ENCODE measurements around the gene SLC36A4. TPM values are rescaled to one million over a fixed set of nuclear protein-coding genes. Genes with fewer than 3 reads are reported as not detected.
A peak's percentile ranks its signal among the peaks of the same experiment; 100 is the strongest.
"Not testable (repeated sequence)": the region's sequence is repeated elsewhere in the genome, so short reads cannot be mapped to it uniquely, and the experiment has no call there.

The SLC36A4 gene
- 10 to 100 TPM in 1 of 2 donors, 1 to 10 TPM in 1; 9.5 to 15.1 TPM for total RNA-seq

- Histone ChIP-seq H3K27ac (peak within 1 kb of the TSS; percentile 92), H3K27me3 (no peaks in the 10 kb centered on the region), H3K4me3 (peak within 1 kb of the TSS; percentile 91), H3K9ac (ENCODE audit: low read depth in 2 of 2, low read length in 2 of 2) (peak within 1 kb of the TSS; percentile 7 to 89), H3K36me3 (no peaks in the 10 kb centered on the region), H3K4me1 (no peaks in the 10 kb centered on the region), H3K9me3 (no peaks in the 10 kb centered on the region)
- intact Hi-C loops (cut with DNase I): no loop called here
- TF ChIP-seq, protein P1, sequence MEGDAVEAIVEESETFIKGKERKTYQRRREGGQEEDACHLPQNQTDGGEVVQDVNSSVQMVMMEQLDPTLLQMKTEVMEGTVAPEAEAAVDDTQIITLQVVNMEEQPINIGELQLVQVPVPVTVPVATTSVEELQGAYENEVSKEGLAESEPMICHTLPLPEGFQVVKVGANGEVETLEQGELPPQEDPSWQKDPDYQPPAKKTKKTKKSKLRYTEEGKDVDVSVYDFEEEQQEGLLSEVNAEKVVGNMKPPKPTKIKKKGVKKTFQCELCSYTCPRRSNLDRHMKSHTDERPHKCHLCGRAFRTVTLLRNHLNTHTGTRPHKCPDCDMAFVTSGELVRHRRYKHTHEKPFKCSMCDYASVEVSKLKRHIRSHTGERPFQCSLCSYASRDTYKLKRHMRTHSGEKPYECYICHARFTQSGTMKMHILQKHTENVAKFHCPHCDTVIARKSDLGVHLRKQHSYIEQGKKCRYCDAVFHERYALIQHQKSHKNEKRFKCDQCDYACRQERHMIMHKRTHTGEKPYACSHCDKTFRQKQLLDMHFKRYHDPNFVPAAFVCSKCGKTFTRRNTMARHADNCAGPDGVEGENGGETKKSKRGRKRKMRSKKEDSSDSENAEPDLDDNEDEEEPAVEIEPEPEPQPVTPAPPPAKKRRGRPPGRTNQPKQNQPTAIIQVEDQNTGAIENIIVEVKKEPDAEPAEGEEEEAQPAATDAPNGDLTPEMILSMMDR (IDR thresholded peaks at IDR 0.05): no peak
- DNase-seq: peak; percentile 93
Observed at GRCh38 chr11:93197380-93198214, at the start of gene SLC36A4. Gene SLC36A4 (minus strand): TSS chr11:93197991. CDS start chr11:93197832, 159 bp downstream.

DNA sequence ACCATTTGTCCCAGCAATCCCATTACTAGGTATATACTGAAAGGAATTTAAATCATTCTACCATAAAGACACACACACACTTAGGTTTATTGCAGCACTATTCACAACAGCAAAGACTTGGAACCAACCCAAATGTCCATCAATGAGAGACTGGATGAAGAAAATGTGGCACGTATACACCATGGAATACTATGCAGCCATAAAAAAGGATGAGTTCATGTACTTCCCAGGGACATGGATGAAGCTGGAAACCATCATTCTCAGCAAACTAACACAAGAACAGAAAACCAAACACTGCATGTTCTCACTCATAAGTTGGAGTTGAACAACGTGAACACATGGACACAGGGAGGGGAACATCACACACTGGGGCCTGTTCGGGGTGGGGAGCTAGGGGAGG is 49.0 kb upstream of the SLC36A4 start:
- H3K4me1 ChIP-seq; H3K4me3 ChIP-seq; H3K27me3 ChIP-seq; H3K36me3 ChIP-seq; H3K9me3 ChIP-seq; H3K27ac ChIP-seq; intact Hi-C loops (cut with DNase I); DNase-seq; H3K9ac ChIP-seq (ENCODE audit: low read depth in 2 of 2, low read length in 2 of 2): not testable (repeated sequence)

DNA sequence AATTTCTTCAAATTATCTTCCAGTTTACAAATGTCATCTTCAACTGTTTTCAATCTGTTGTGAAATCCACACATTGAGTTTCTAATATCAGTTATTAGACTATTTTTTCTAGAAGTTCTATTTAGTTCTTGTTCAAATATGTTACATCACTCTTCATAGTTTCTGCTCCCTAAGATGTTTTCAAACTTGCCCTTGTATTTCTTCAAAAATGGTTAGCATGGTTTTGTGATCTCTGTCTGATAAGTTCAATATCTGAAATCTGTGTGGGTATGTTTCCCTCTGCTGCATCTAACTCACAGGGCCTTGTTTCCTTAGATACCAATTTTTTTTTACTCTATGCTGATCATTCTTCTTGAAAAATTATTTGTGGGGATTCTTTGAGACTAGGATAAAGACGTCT is 46.2 kb upstream of the SLC36A4 start:
- Histone ChIP-seq H3K27ac (no peak overlapping the region), H3K9ac (ENCODE audit: low read depth in 2 of 2, low read length in 2 of 2) (no peak overlapping the region), H3K4me1 (no peaks in the 10 kb centered on the region), H3K27me3 (no peaks in the 10 kb centered on the region), H3K36me3 (no peaks in the 10 kb centered on the region), H3K4me3 (no peak overlapping the region), H3K9me3 (no peaks in the 10 kb centered on the region)
- intact Hi-C loops (cut with DNase I): no loop called here
- TF ChIP-seq, protein P1 (IDR thresholded peaks at IDR 0.05): no peak
- DNase-seq: no peak

DNA sequence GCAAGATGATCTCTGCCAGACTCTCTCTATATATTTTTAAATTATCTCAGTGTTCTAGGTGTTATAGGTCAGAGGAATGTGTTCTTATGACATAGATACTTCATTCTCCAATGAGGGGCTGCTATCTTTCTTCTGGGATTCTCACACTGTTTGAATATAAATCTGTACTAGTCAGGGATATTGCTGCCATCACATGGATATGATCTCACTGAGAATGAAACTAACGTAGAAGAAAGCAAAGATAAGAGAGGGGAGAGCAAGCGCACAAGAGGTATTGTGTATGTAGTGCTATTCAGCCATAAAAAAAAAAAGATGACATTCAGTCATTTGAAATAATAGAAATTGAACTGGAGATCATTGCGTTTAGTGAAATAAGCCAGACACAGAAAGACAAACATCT is 42.2 kb upstream of the SLC36A4 start:
- H3K9ac ChIP-seq (ENCODE audit: low read depth in 2 of 2, low read length in 2 of 2): no peak overlapping the region
- no peak overlapping the region for H3K27ac ChIP-seq
- no peaks in the 10 kb centered on the region for H3K4me1 ChIP-seq
- TF ChIP-seq, protein P1 (IDR thresholded peaks at IDR 0.05): no peak
- DNase-seq: no peak
- H3K4me3 ChIP-seq: no peak overlapping the region
- no peaks in the 10 kb centered on the region for H3K36me3 ChIP-seq
- H3K27me3 ChIP-seq: no peaks in the 10 kb centered on the region
- intact Hi-C loops (cut with DNase I): loop anchor here (5.0 kb wide), 1 partner anchor 302 kb away; the partner anchor contains the start of gene SMCO4
- no peaks in the 10 kb centered on the region for H3K9me3 ChIP-seq

DNA sequence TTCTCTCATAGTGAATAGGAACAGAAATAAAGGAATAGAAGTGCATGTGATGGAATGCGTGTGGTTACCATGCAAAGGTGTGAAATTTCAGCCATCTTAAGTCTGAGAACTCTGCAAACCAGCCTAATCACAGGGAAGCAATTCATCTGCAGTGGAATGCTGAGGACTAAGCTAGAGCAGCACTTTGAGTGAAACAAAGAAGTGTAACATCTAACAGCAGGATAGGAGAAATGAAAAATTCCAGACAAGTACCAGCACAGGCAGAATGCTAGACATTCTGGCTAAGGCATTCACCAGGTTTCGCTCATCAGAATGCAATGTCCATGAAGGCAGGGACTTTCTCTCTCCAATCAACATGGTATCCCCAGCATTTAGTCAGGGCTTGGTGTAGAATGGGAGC is 41.2 kb upstream of the SLC36A4 start:
- no peak overlapping the region for H3K9ac ChIP-seq (ENCODE audit: low read depth in 2 of 2, low read length in 2 of 2)
- TF ChIP-seq, protein P1 (IDR thresholded peaks at IDR 0.05): no peak
- intact Hi-C loops (cut with DNase I): loop anchor here (5.0 kb wide), 1 partner anchor 303 kb away; the partner anchor contains the start of gene SMCO4
- no peaks in the 10 kb centered on the region for H3K36me3 ChIP-seq
- DNase-seq: no peak
- no peaks in the 10 kb centered on the region for H3K4me1 ChIP-seq
- no peaks in the 10 kb centered on the region for H3K9me3 ChIP-seq
- no peak overlapping the region for H3K4me3 ChIP-seq
- no peak overlapping the region for H3K27ac ChIP-seq
- no peaks in the 10 kb centered on the region for H3K27me3 ChIP-seq

Data from colonic mucosa (tissue), 4 donors.